Left colon (tissue), 2 donors: Measurements from ENCODE around the gene RNF175. TPM values are rescaled to one million over a fixed set of nuclear protein-coding genes. Genes with fewer than 3 reads are reported as not detected.
A peak's percentile ranks its signal among the peaks of the same experiment; 100 is the strongest.
"Not testable (repeated sequence)": the region's sequence is repeated elsewhere in the genome, so short reads cannot be mapped to it uniquely, and the experiment has no call there.

Source experiments
- ATAC-seq: fragments of 200-7000 bp; cut with Tn5 transposase; one replicate; pipeline ENCODE4 v1.9.1; 2020; ENCODE audit warnings: mild to moderate bottlenecking, moderate library complexity
- DNase-seq, 2 donors: peaks; one replicate each; pipeline ENCODE4 v3.0.0-alpha.2; 2020
- intact Hi-C, 2 donors: fragments of 100-400 bp; cut with DNase I in 1 of 2; cut with micrococcal nuclease in 1 of 2; formaldehyde crosslinking; loops; one replicate each; pipeline versions ENCODE4 v1.11.2 to v1.14.0; 2022; cut with DNase I, micrococcal nuclease
- total RNA-seq, 2 donors: library from RNA; stranded (reverse); fragmentation: NEBNext Ultra II Directional; extraction: Animal tissue kit (Norgen Biotek cat#: 25700); gene quantifications; one replicate each; pipeline ENCODE4 v1.2.1, GENCODE V29; 2021
- donor health status: DM: no; HTN: no; CAD: no.
- donor health status: DM: yes; HTN: yes; CAD: no.

Gene RNF175
- total RNA-seq, 2 donors from 2014 or later, result not detected

DNA sequence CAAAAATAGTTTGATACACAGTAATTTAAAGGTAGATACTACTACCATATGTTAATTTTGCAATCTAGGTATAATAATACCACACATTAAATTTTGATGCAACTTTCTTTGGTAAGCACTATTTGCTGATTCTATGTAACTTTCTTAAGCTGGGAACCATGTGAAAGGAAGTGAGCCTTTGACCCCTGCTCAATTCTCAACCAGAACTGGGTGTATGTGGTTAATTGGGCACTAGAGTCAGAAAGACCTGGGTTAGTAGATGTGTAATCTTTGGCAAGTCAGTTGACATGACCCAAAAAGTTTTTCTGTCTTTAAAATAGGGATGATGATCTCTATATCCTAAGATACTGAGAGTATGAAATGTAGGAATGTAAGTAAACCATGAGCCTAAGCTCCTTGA lies 53.3 kb downstream of the RNF175 start:
- intact Hi-C loops, result no loop called here
- ATAC-seq, result no peak
- no peak for DNase-seq

DNA sequence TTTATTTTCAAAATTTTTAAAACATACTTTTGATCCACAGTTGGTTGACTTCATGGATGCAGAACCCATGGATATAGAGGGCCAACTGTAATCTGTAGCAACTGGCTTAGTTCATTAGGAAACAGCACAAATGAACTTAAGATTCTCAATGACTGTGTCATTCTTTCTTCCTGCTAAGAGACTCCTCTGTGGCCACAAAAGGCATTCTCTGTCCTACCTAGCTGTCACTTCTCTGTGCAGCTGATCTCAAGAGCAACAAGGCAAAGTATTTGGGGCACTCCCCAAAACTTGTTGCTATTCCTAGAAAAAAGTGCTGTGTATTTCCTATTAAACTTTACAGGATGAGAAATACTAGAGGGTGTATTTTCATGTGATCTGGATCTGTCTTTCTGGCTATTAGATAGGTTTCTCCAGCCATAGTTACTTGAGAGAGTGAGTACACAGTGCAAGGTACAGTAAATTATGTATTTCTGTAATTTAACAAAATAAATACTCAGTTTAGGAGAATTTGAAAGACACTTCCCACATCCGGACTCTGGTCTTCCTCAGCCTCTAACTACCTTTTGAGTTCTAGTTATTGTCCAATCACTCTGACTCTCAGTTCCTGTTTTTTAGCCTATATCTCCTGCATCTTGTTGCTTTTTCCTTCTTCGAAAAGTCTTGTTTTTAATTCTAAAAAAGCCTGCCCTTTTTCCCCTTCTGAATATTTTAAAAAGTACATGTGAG lies 53.9 kb downstream of the RNF175 start:
- no peak for ATAC-seq
- intact Hi-C loops, result no loop called here
- no peak for DNase-seq

DNA sequence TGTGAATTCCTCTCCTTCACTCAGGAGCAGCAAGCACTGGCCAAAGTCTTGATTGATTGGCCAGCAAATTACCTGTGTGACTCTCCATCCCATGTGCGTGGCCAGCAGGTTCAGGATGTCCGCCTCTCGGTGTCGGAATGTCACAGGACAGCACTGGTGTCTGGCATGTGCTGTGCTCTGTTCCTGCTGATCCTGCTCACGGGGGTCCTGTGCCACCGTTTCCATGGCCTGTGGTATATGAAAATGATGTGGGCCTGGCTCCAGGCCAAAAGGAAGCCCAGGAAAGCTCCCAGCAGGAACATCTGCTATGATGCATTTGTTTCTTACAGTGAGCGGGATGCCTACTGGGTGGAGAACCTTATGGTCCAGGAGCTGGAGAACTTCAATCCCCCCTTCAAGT lies 55.3 kb downstream of the RNF175 start:
- intact Hi-C loops, result no loop called here
- DNase-seq (no peak), ATAC-seq (no peak)

DNA sequence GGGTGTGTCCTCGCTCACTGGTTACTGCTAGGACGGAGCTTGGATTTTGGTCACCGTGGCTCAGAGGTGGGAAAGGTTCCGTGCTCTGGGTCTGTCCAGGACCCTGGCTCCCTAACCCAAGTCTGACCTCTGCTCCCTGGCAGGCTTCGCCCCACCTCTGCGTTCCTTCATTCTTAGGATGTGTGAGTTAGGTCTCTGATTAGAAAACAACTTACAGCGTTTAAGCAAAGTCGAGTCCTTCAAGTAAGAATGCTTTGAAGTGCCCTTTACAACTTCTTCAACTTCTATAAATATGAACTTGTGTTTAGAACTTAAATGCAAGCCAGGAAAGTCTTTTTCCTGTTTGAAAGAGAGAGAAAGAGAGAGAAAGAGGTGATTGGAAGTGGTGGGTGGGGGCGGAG lies 74.9 kb downstream of the RNF175 start:
- ATAC-seq (no peak), DNase-seq (no peak)
- intact Hi-C loops, result no loop called here

DNA sequence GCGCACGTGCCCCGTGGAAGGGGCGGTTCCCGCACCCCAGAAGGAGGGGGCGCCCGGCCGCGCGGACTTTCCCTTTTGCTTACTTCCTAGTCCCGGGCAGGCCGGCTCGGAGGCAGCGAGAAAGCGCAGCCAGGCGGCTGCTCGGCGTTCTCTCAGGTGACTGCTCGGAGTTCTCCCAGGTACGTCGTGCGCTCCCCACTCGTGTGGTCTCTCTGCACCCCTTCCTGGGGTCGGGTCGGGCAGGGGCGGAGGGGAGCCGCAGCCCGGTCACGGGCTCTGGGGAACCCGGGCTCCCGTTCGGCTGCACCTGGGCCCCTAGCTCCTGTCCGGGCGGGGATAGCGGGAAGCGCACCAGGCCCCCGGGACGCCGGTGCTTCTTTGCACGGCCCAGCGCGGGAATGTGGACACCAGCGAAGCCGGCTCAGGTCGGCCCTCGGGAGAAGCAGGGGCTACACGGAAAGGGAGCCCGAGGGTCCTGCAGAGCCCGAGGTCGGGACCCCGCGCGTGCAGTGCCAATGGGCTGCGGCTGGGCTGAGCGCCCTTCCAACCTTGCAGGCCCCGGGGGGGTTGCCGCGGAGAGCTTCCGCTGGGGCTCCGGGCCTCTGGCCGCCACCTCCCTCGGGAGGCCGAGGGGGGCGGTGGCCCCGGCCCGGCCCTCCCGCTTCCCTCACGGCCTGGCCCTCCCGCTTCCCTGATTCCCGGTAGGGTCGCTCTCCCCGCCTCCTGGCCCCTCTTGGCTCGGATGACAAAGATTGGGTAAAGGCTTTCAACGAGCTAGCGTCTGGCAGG lies 75.4 kb downstream of the RNF175 start, which contains the start of gene TLR2:
Gene TLR2, plus strand, starts transcription at position 99 of the 789 bp plus-strand sequence. CDS start 18,628 bp downstream, outside the sequence.
- DNase-seq (peak; percentile 72 to 78), ATAC-seq (peak; percentile 97)
- intact Hi-C loops, result no loop called here

DNA sequence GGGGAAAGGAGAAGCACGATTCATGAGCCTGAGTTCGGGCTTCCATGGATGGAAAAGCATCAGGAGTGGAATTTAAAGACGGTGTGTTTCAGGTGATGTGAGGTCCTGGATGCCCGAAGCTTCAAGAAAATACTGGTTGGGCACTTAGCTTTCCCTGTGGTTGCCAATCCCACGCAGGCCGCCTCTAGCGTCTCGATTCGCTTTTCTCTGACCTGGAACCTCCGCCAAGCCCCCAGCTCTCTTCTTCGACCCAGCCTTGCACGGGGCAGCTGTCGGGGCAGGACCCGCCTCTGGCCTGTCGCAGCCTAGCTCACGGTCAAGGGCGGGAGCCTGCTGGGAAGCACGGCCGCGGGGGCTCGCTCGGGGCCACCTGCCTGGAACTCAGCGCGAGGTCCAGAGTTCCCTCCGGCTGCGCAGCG lies 76.1 kb downstream of the RNF175 start:
- ATAC-seq (no peak), DNase-seq (no peak)
- intact Hi-C loops, result no loop called here

DNA sequence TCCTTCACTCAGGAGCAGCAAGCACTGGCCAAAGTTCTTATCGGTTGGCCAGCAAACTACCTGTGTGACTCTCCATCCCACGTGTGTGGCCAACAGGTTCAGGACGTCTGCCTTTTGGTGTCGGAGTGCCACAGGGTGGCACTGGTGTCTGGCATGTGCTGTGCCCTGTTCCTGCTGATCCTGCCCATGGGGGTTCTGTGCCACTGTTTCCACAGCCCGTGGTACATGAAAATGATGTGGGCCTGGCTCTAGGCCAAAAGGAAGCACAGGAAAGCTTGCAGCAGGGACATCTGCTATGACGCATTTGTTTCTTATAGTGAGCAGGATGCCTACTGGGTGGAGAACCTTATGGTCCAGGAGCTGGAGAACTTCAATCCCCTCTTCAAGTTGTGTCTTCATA lies 80.3 kb downstream of the RNF175 start:
- intact Hi-C loops, result no loop called here
- ATAC-seq (no peak), DNase-seq (no peak)

DNA sequence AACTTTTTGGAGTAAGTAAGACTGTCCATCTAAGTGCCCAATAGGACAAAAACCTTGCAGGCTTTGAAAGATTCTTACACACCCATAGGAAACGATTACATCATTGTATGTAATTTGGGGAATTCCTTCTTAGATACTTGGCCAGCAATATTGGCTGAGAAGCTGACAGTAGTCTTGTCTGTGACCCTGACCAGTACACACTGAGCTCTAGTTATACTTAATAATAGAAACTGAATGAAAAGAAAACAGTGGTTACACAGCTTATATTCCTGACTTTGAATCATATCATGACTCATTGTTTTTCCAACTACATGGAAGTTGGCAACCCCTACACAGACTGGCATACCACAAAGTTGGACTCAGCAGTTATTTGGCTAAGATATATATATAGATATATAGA lies 82.8 kb downstream of the RNF175 start:
- intact Hi-C loops, result no loop called here
- DNase-seq, result no peak
- ATAC-seq, result no peak

DNA sequence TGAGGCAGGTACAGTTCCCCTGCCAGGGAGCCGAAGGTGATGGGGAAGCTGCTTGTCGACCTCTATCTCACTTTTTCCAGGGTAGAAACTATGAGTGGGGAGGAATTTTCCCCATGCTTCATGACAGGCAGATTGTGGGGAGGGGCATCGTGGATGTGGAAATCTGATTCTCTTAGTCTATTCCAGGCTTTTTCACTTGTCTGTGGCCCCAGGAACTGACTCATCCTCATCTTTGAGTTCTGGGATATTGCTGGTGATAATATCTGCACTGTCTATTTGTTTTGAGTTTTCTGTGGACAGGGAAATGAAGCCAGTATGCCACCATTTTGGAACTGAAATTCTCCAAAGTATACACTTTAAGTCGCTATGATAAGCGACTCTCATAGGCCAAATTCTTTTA lies 83.3 kb downstream of the RNF175 start:
- DNase-seq, result no peak
- ATAC-seq, result no peak
- intact Hi-C loops, result no loop called here

DNA sequence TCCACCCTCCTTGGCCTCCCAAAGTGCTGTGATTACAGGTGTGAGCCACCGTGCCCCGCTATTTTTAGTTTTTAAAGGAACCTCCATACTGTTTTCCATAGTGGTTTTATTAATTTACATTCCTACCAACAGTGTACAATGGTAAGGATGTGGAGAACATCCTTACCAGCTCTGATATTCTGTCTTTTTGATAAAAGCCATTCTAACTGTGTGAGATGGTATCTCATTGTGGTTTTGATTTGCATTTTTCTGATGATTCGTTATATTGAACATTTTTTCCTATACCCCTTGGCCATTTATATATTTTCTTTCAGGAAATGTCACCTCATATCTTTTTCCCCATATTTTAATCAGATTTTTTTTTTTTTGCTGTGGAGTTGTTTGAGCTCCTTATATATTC lies 90.0 kb downstream of the RNF175 start:
- DNase-seq, result no peak
- ATAC-seq, result no peak
- intact Hi-C loops, result no loop called here

DNA sequence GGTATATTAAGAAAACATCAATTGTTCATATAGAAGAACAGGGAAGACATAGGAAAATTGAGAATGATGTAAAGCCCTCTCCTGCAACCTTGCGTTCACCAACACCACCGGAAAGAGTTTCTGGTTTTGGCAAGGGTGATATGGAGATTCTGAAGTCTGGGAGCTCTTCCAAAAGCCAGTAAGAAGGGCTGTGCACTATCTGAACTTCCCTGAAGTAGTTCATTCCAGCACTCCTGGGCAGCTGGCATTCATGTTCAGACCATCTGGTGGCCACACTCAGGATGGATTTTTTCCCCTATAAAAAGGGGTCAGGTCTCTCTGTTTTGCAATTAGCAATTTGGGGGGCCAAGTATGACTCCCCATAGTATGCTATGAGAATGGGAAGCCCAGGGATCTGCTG lies 91.2 kb downstream of the RNF175 start:
- no peak for ATAC-seq
- no peak for DNase-seq
- intact Hi-C loops, result no loop called here

DNA sequence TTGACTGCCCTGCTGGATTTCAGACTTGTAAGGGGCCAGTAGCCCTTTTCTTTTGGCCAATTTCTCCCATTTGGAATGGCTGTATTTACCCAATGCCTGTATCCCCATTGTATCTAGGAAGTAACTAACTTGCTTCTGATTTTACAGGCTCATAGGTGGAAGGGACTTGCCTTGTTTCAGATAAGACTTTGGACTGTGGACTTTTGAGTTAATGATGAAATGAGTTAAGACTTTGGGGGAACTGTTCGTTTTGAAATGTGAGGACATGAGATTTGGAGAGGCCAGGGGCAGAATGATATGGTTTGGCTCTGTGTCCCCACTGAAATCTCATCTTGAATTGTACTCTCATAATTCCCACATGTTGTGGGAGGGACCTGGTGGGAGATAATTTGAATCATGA lies 93.3 kb downstream of the RNF175 start:
- ATAC-seq, intact Hi-C loops, DNase-seq: not testable (repeated sequence)

DNA sequence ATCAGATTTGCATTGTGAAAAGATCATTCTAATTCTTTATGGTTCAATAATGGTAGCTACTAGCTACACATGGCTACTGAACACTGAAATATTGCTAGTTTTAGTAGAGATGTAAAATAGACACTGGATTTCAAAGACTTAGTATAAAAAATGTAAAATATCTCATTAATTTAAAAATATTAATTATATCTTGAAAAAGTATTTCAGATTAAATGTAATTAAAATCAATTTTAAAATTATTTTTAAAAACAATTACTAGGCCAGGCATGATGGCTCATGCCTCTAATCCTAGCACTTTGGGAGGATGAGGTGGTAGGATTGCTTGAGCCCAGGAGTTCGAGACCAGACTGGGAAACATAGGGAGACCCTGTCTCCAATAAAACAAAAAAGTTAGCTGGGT lies 96.2 kb downstream of the RNF175 start:
- ATAC-seq (no peak), DNase-seq (no peak)
- intact Hi-C loops, result no loop called here

DNA sequence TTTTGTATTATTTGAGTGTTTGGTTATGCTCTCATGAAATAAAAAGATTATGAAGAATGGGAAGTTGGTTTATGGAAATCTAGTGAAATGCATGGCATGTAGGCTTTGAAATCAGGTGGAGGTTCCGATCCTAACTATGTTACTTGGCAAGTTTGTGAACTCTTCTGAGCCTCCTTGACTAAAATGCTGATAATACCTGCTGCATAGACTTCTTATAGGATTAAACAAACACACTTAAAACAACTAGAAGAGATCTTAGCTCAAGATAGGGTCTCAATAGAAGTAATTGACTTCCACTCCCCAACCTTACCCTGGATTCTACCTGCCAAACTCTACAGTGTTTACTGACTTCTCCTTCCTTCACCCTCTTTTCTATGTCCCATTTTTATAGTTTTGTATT lies 97.9 kb downstream of the RNF175 start:
- DNase-seq (no peak), ATAC-seq (no peak)
- intact Hi-C loops, result no loop called here

DNA sequence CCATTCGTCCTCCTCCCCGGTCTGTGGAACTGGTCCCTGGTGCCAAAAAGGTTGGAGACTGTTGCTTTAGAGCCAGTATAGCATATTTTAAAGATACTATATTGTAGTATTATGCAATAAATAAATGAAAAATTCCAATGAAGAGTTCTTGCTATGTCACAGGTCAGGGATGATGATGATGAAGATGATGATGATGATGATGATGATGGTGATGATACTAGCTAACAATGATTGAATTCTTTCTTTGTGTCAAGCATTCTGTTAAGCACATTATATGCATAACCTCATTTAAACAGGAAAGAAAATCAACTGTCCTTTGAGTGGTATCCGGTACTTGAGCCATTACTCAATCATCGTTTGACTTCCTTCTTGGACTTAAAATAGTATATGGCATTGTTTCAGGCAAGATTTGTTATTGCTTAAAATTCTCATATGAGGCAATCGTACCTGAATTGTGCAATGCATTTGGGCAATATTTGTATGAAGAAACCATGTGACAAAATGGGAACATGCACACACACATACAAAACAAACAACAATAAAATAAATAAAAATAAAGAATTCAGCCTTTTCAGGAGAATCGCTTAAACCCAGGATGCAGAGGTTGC lies 98.5 kb downstream of the RNF175 start:
- intact Hi-C loops, result no loop called here
- ATAC-seq, result no peak

More for the DNA sequence above, 98.5 kb downstream of the RNF175 start:
- DNase-seq, result no peak

Other genes starting within 250 kb of the RNF175 start
- 1 to 10 TPM; 4.3 to 5.3 TPM for gene TLR2, start 75.7 kb downstream of the RNF175 start, total RNA-seq
- 10 to 100 TPM in 1 of 2 donors, 1 to 10 TPM in 1; 7.8 to 49.3 TPM for gene SFRP2, start 29.1 kb upstream of the RNF175 start, total RNA-seq